DMS114 treated with DMSO at 0.1 percent for 48 hours (cell line): ENCODE data around the gene NACAD.

ENCODE experiments used
- DNase-seq: peaks from one replicate; lab custom pipeline; 2025; ENCODE audit not compliant: unreplicated experiment; lab: John Stamatoyannopoulos, UW

Gene NACAD

DNA sequence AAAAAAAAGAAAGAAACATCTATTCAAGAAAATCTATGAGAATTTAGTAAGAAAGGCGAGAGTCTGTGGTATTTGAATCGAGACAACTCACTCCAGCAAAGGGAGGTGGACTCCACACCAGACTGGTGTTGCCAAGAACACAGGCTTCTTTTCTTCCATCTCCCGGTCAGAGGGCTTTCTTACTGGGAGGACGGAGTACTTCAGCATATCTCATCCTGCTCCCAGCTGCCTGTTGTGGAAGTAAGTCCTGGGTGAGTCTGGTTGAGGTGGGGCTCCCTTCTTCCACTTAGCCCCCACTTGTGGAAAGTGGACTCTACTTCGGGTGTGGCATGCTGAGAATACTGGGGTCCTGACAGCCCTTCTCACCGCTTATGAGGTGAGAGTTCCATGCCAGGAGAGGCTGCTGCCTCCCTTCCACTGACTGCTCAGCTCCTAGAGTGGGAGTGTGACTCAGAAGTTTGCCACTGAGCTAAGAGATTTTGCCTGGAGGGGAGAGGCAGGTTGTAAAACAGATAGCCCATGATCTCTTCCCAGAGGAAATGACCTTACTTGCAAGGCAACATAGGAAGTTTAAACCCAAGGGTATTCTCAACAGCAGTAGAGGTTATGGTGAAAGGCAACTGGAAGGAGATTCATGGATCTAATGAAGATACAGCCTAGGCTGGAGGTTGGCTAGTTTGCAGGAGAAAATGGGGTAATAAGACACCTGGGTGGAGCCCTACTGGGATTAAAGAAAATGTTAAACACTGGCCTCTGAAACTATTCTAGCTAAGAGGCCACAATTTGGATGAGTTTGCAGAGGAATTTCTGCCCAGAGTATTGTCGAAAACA, 3.5 kb upstream of the NACAD start:
- no peak for DNase-seq

DNA sequence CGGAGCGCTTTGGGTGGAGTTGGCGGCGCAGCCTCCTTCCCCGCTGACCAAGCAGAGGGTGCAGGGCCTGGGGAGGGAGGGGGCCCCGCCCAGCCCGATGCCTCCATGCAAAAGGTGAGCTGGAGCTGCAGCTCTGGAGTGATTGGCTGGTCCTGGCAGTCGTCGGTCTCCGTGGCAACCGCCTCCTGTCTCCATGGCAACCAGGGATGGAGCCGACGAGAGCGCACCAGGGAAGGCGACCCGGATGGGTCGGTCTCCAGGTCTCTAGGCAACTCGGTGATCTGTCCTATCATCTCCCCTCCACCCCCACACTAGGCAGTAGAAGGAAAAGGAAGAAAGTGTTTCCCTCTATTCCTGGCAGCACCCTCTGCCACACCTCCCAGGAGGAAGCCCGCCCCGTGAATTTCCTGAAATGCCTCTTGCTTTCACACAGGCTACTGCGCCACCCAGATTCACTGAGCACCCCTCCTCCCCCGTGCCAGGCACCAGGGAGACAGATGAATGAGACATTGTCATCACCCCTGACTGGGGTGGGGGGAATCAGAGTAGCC, 647 bp upstream of the NACAD start:
- peak; percentile 72 for DNase-seq

DNA sequence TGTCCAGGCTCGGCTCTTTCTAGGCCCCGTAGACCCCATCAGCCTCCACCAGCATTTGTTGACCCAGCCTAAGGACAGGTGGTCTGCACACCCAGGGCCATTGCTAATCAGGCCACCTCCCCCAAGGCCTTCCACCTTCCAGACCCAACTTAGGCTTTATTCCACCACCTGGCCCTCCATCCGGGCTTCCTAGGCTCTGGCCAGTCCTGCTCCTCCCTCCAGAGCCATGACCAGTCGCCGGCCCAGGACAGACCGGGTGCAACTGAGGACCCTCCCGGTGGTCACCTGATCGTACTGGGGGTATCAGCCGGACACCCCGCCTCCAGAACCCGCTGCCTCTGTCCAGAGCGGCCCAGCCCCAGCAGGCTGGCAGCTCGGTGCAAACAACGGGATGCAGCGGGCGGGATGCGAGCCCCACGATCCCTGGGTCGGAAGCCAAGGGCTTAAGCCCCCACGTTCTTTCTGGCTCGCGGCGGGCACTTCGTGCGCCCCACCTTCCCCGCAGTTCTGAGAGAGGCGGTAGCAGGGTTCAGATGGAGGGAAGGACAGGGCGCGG, 545 bp downstream of the NACAD start:
- no peak for DNase-seq

DNA sequence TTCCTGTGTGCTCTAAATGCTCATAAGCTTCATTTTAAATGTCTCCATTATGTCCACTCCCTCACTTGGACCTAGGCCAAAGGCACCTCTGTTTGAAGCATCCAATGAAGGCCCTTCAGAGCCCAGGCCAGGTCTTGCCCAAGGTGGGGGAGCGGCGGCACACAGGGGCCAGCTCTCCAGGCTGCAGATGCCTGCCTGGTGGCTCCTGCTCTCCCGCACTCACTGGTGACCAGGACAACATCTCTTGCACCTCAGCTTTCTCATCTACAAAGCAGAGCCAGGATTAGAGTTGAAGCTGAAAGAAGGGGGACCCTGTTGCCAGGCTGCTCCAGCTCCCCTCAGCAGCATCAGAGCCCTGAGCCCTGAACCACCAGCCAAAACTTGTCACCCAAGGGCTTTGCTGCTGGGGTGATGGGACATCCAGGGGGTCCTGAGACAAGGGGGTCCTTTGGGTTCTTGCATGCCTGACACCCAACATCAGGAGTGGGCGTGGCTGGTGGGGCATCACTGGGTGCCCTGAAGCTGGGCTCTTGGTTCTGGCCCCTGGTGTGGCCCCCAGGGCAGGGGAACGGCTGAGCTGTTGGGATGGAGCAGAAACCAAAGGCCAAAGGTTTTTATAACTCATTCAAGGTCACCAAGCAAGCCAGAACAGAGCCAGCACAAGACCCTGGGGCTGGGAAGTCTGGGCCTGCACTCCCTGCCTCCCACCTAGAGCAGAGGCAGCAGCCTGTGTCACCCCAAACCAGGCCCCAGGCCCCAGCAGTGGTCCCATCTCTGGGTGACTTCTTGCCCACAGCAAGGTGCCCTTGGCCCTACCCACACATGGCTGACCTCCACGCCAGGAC, 1.2 kb downstream of the NACAD start:
- DNase-seq: no peak

DNA sequence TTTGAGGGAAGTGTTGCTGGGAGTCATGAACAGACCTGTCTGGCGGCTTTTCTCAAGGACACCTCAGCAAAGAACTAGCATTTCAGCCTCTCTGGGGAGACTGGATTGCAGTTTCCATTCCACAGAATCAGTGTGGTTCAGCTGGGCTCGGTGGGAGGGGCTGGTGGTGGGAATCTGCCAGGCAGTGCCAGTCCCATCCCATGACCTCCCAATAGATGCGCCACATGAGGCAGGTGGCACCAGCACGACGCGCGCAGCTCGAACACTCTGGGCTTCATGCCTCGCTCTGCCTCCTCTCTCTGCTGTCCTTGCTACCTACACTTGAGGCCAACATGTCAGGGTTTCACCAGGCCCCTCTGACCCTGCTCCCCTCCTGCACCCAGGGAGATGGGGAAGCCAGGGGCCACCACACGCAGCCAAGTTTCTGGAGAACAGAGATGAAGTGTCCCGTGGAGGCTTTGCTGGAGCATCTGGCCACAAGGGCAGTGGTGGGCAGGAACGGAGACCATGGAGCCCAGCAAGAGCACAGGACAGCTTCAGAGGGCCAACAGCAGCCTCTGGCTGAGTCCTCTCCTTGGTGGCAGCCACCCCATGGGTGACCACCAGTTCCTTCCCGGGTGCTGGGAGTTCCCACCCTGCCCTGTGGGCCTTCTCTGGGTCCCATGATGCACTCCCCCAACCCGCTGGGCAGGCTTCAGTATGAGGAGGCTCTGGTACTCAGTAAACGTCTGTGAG, 2.3 kb downstream of the NACAD start:
- no peak for DNase-seq

DNA sequence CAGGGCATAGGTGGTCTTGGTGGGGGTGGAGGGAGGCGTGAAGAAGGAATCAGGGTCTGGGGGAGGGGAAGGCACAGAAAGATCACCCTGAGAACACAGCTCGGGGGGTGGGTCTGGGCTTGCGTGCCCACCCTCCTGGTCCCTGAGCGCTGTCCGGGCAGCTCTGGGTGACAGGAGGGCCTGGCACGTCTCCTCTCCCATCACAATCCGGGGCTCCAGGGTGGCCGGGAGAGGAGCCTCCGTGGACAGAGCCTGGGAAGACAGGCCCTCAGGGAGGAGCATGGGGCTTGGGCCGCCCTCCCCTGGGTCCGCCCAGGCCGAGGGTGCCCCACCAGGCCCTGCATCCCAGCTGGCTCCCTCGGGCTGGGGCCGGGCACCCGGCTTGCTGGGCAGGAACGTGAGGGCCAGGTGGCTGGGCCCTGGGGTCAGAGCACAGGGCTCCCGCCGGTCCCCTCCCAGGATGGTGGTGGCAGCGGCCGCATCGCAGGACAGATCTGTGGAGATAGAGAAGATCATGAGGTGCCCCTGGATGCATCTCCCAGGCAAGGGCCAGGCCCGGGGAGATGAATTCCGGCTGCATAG, 3.1 kb downstream of the NACAD start:
- DNase-seq: no peak

DNA sequence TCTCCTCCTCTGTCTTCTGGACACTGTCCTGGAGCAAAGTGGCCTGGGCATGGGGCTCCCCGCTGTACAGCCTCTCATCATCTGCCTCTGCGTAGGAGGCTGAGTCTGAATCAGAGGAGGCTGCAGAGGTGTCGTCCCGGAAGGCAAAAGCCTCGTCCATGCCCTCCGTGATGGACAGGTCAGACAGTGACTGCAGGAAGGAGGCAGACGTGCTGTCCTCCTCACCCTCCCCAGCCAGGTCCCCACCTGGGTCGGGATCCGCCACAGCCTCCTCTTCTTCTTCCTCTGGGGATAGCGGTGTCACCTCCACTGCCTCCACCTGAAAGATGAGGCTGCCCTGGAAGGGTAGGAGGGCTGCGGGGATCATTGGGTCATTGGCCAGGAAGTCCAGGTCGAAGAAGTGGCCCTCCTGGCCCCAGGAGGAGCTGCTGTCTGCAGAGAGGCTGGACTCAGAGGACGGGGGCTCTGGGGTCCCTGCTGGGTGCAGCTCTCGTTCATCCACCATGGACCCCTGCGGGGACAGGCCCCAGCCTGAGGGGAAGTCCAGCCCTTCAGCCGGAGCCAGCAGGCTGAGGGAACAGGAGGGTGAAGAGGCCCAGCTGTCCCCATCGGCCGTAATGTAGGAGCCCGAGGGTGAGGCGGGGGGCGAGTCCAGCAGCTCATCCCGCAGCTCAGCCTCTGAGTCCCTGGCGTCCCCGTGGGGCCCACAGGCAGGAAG, 3.7 kb downstream of the NACAD start:
- DNase-seq: no peak

DNA sequence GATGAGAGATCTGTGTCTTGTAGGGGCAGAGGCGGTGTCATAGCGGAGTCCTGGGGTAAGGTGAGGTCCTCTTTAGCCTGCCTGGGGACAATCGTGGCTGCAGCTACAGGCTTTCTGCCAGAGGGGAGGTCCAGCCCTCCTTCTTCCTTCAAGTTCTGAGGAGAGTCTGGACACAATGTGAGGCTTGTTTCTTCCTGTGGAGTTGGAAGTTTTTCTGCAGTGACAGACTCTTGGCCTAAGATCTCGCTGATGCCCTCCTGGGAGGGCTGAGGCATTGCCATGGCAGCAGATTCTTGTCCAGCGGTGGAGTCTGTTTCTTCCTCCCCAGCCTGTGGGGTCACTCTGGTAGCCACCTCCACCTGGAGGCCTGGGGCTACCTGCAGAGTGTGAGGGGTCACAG, 4.4 kb downstream of the NACAD start:
- DNase-seq: no peak

DNA sequence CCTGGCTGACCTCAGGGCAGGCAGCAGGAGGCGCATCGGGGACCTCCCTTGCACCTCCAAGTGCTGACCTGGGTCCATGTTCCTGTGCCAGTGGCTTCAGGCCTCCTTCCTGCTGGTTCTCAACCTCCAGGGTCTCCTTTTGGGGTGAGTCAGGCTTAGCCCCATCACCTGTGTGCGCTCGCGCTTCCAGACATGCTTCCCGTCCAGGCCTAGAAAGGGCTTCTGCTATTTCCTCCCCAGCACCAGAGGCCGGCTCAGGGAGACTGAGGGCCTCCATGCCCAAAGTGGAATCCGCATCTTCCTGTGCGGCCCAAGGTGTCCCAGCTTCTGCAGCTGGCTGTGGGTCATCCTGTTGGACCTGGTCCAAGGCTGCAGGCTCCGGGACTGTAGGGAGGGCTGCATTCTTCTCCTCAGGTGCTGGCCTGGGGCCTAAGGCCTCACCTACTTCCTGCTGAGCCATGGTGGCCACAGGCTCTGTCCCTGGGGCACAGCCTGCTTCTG, 5.9 kb downstream of the NACAD start:
- DNase-seq: no peak

DNA sequence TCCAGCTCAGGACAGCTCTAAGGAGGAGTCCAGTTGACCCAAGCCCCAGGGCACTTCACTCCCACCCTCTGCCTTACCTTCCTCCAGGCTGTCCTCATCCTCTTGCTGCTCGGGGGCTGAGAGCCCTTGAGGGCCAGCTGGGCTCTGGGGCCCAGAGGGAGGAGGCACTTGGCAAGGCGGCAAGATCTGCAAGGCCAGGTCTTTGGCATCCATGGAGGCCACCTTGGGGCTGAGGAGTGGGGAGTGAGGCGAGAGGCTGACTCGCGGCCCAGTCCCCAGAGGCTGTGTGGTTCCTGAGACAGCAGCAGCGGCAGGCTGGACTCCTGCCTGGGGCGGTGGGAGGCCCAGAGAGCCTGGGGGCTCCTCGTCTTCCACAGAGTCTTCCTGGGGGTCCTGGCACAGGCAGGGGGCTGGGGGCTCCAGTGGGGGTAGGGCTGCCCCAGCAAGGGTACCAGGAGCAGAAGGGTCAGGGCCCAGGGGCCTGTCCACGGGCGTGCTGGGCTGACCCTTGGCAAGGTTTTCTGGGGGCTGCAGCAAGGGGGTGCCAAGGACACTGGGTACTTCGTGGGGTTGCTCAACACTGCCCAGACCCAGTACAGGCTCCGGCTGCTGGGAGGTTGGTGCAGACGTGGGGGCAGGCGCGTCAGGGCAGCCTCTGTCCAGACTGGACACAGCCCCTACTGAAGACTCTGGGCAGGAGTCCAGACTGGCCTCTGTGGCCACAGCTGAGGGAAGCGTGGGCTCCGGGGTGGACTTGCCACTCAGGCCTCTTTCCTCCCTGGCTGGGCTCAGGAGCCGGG, 6.5 kb downstream of the NACAD start:
- DNase-seq: no peak

DNA sequence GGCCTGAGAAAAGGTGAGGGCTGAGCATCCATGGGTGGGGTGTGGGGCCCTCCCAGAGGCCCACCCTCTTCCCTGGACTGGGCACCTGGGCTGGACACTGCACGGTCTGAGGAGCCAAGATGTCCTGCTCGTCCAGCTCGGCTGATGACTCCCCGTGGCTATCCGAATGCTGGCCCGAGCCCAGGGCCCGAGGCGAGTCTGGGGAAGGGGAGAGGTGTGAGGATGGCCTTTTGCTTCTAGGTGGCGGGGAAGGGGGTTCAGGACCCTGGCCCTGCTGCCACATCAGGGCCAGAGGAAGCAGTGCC, 7.1 kb downstream of the NACAD start:
- DNase-seq: no peak

DNA sequence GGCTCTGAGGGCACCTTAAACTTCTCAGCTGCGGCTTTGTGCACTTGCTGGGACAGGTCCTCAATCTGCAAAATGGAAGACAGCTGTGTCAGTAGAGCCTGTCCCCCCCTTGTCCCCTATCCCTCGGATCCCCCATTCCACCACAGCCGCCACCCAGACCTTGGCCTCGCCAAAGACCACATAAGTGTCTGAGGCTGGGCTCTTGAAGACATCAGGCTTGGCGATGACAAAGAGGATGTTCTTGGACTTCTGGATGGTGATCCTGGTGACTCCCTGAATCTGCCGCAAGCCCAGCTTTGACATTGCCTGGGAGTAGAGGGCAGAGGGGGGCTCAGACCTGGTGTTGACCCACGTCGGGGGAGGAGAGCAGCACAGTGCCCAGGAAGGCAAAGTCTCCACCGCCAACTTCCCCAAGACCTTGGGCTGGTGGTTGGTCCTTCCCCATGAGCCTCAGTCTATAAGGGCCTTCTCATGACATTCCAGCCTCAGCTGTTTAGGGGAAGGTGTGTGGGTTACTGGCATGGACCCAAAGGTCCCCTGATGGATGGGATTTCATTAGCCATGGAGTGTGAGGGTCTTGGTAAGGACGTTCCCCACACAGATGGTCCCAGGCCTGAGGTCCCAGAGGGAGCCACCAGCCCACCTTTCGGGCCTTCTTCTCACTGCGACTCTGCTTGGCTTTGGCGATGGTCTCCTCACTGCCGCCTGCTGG, 7.7 kb downstream of the NACAD start:
- DNase-seq: no peak

DNA sequence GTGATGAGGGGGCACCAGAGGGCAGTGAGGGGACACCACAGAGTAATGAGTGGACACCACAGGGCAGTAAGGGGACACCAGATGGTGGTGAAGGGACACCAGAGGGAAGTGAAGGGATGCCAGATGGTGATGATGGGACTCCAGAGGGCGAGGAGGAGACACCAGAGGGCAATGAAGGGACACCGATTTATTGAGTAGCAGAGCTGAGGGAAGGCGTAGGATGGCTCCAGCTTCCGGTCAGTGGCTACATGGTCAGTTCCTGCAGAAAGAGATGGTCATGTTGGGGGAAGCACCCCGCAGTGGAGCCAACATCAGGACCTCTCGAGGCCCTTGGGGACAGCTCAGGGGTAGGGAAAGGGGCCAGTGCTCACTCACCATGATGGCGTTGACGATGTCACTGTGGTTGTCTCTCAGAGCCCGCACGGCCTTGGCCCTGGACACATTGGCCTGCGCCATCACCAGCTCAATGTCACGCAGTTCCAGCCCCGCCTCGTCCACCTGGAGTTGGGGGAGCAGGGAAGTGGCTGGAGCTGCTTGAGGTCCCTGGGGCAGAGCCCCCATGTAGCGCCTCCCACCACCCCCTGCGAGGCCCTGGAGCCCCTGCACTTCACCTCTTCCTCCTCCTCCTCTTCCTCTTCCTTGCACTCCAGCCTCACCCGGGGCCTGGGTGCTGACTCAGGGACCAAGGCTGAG, 8.4 kb downstream of the NACAD start:
- no peak for DNase-seq

DNA sequence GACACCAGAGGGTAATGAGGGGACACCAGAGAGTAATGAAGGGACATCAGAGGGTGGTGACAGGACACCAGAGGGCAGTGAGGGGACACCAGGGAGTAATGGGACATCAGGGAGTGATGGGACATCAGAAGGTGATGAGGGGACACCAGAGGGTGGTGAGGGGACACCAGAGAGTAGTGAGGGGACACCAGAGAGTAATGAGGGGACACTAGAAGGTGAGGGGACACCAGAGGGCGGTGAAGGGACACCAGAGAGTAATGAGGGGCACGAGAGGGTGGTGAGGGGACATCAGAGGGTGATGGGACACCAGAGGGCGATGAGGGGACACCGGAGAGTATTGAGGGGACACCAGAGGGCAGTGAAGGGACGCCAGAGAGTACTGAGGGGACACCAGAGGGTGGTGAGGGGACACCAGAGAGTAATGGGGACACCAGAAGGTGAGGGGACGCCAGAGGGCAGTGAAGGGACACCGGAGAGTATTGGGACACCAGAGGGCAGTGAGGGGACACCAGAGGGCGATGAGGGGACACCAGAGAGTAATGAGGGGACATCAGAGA, 10.6 kb downstream of the NACAD start:
- no peak for DNase-seq

DNA sequence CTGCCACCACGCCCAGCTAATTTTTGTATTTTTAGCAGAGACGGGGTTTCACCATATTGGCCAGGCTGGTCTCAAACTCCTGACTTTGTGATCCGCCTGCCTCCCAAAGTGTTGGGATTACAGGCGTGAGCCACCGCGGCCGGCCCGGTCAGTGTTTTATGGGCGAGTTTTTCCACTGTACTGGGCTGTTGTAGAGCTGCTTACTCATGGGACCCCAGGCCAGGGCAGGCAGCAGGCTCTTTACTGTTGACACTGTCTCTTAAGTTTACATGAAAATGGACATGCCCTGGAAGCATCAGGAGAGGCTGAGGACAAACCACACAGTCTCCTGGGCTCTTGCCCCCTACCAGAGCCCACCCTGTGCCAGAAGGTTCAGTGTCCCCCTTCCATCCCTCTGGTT, 11.2 kb downstream of the NACAD start:
- no peak for DNase-seq

DNA sequence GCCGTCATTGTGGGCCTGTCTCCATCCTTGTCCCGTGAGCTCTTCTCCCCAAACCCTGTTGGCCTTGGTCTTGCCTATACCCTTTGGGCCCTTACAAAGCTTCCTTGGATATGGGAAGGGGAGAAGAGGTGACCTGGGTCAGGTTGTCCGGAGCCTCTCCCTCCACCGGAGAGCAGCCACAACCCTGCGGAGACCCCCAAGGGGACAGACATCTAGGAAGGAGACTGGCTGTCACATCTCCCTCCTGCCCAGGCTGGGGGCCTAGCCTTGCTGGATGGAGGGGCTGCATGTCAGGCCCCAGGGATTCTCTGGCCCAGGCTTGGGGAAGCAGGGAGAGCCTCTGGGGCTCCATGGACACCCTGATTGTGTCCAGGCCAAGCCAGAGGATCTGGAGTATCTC, 11.8 kb downstream of the NACAD start:
- DNase-seq: no peak

DNA sequence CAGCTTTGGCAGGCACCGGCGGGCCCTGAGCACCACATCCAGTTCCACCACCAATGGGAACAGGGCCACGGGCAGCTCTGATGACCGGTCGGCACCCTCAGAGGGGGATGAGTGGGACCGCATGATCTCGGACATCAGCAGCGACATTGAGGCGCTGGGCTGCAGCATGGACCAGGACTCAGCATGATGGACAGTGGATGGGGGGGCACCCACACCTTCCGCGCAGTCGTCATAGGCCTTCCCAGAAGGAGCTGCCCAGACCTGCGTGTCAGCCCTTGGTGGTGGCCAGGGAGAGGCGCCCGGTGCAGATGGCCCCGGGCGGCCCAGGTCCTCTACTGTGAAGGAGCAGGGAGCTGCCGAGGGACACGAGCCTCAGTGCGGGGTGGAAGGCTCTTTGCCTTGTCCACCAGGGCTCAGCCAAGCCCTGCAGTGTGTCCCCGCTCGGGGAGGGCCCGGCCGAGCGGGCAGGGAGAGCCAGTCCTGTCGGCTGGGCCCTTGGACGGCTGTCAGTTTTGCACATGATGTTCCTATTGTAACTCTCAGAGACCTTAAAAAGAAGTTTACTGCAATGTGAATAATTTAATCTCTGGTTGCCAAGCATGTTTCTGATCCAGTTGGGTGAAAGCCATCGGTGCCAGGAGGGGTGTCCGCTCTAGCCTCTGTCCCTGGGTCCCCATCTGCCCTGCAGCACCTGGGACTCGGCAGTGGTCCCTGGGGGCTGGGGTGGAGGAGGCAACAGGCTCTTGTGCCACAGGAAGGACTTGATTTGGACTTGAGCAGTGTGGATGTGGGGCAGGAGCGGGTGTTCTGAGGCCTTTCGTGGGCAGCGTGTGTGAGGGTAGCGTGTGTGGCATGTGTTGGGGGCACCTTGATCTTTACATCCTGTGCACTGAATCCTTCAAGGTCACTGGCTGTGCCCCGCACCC, 12.6 kb downstream of the NACAD start:
- no peak for DNase-seq
